SK-N-SH treated with all-trans-retinoic acid at 6 μM for 48 hours (cell line): Measurements from ENCODE around the gene GLA.

Experiments used
- ARNTL ChIP-seq: fragments of 450-650 bp; formaldehyde crosslinking; IDR thresholded peaks from 2 replicates; pipeline ENCODE4 v1.5.0; 2020; ENCODE audit warnings: low read depth, mild to moderate bottlenecking, moderate library complexity, borderline replicate concordance
- BACH2 ChIP-seq: fragments of 250-450 bp; sonication (Bioruptor Pico); IDR thresholded peaks from 2 replicates; pipeline ENCODE4 v1.9.0; 2021; ENCODE audit warnings: mild to moderate bottlenecking, borderline replicate concordance
- CSRNP3 ChIP-seq: fragments of 250-450 bp; sonication (Bioruptor Pico); IDR thresholded peaks from 2 replicates; pipeline ENCODE4 v1.5.1; 2021; ENCODE audit warnings: mild to moderate bottlenecking, moderate library complexity
- SNAI2 ChIP-seq: fragments of 250-450 bp; sonication (Bioruptor Pico); IDR thresholded peaks from 2 replicates; pipeline ENCODE4 v1.5.0; 2020; ENCODE audit warnings: mild to moderate bottlenecking, moderate library complexity
- ZC3H10 ChIP-seq: fragments of 250-450 bp; sonication (Bioruptor Pico); IDR thresholded peaks from 2 replicates; pipeline ENCODE4 v1.5.1; 2021; ENCODE audit warnings: mild to moderate bottlenecking, moderate library complexity
- TF ChIP-seq, protein P1 (sequence below): fragments of 250-450 bp; sonication (Bioruptor Pico); IDR thresholded peaks from 2 replicates; pipeline ENCODE4 v1.5.0; 2020; ENCODE audit warnings: mild to moderate bottlenecking, moderate library complexity

DNA sequence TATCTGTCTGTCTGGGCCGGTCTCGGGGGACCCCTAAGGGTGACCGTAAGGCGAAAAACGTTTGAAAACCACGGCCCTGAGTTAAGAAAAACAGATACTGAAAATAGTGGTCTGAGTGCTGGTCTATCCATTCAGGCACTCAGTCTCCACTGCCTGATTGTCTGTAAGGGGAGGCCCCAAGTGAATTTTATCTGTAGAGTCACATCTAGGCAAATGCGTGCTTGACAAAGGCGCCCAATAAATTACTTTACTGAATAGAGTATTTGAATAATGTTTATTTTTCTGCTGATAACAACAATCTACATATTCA is 762 bp upstream of the GLA start:
- no peak for TF ChIP-seq ARNTL (CRISPR knock-in tag)
- no peak for TF ChIP-seq ZC3H10 (CRISPR knock-in tag)
- no peak for TF ChIP-seq SNAI2 (CRISPR knock-in tag)
- no peak for TF ChIP-seq CSRNP3 (CRISPR knock-in tag)
- no peak for TF ChIP-seq BACH2 (CRISPR knock-in tag)
- TF ChIP-seq, protein P1, sequence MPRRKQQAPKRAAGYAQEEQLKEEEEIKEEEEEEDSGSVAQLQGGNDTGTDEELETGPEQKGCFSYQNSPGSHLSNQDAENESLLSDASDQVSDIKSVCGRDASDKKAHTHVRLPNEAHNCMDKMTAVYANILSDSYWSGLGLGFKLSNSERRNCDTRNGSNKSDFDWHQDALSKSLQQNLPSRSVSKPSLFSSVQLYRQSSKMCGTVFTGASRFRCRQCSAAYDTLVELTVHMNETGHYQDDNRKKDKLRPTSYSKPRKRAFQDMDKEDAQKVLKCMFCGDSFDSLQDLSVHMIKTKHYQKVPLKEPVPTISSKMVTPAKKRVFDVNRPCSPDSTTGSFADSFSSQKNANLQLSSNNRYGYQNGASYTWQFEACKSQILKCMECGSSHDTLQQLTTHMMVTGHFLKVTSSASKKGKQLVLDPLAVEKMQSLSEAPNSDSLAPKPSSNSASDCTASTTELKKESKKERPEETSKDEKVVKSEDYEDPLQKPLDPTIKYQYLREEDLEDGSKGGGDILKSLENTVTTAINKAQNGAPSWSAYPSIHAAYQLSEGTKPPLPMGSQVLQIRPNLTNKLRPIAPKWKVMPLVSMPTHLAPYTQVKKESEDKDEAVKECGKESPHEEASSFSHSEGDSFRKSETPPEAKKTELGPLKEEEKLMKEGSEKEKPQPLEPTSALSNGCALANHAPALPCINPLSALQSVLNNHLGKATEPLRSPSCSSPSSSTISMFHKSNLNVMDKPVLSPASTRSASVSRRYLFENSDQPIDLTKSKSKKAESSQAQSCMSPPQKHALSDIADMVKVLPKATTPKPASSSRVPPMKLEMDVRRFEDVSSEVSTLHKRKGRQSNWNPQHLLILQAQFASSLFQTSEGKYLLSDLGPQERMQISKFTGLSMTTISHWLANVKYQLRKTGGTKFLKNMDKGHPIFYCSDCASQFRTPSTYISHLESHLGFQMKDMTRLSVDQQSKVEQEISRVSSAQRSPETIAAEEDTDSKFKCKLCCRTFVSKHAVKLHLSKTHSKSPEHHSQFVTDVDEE (CRISPR knock-in tag) = no peak
